NCI-H345 treated with DMSO at 0.1 percent for 48 hours (cell line): Measurements from ENCODE around the gene TTC29.

Source experiments
- DNase-seq: peaks from one replicate; lab custom pipeline; 2025; ENCODE audit not compliant: unreplicated experiment; lab: John Stamatoyannopoulos, UW

TTC29 gene

DNA sequence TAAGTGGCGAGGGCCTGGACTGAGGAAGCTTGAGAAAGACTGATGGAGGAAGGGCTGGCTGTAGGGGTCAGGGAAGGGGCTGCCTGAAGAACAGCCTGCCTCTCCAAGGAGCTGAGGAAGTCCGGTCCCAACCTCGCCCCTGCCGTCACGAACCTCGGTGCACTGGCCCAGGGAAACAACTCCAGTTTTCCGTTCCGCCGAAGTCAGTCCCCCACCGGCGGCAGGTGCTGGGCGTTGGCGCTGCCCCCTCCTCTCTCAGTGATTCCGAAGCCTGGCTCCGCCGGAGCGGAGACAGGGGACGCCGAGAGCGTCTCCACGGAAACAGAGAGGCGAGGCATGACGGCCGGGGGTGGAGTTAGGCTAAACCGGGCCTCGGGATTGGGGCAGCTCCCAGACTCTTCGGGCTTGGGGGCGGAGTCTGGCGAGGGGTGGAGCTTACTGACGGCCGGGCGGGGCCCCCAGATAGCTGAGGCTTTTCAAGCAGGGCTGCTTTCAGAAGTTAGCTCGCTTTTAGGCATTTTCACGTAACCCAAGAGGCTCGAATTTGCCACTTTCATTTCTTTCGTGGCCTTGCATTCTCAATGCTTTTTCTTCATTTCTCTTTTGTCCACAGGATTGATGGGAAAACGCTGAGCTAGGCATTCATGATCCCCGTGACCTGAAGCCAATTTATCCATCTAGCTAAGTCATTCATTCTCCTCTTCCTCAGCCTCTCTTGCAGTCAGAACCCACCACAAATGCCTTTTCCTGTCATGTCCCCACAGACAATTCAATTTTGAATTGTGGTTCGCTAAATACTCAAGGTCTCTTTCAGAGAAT lies at the start of gene TTC29:
Gene TTC29 (minus strand): TSS at position 309 of the 819 bp plus-strand sequence. CDS start 5,969 bp downstream, outside the sequence.
- DNase-seq = peak; percentile 27

DNA sequence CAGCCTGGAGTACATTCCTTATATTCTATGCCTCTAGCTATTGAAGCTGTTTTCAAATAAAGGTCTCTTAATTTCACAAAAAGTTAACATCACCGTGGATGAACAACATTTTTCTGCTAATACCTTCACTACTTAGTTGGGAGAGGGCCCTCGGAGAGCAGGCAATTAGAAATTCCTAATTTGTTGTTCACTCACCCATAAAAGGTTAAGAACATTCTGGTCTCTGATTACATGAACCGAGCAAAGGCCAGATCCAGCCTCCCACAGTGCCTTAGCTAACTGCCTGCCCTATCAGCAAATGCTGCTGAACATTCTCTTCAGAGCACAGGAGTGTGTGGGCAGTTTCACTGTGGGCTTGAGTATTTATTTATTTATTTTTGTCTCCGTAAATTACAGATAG lies 36.0 kb upstream of the TTC29 start:
- no peak for DNase-seq

DNA sequence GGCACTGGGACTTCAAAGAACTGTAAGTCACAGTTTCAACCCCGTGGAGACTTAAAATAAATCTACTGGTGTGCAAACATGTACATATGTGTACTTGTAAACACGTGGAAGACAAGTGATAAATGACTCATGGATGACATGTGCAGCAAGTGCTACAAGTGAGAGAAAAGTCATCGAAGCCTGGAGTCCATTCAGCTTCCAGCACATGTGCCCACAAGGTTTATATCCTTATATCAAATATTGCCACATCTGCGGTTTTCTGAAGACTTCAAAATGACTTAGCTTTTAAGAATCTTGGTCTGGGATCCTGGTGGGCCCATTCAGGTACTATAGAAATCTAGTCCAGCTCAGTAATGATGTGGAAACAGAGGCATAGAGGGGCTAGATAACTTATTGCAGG lies 33.0 kb upstream of the TTC29 start:
- DNase-seq = no peak

DNA sequence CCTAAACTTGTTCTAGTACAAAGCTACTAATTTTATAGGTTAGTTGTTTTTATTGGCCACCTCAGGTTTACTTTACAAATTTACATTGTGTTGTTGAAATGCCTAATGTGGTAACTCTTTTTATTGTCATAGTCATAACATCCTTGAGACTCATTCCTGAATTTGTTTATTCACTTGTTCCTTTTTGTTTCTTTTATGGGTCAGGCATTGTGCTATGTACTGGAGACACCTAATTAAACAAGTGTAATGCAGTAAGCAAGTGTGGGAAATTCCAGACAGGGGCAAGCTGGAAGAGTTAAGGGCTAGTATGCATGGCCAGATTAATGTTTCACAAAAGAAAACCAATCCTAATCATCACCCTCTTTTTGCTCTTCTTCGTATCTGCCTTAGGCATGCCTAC lies 30.5 kb upstream of the TTC29 start:
- no peak for DNase-seq

GRCh38 chr4:146975527-146975926 lies 29.9 kb upstream of the TTC29 start:
- no peak for DNase-seq

- no peak for DNase-seq
Measured at GRCh38 chr4:146975036-146975435, 29.4 kb upstream of the TTC29 start.

GRCh38 chr4:146972036-146972435 lies 26.4 kb upstream of the TTC29 start:
- no peak for DNase-seq

GRCh38 chr4:146969126-146969525 lies 23.5 kb upstream of the TTC29 start:
- DNase-seq = no peak

DNA sequence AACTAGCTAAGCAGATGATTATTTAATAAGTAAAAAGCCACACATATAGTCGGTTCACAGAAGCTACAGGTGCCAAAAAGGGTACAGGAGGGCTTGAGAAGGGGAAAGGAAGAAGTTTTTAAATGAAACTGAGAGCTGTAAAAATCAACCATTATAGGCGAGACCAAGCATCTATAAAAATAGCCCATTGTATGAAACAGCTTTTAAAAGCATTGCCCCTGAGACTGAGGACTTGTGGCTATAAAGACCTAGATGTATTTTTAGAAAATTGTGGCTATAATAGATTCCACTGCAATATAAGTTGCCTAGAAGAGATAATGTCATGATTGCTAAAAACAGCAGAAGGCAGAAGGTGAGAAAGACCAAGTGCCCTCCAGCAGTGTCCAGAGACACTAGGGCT lies 15.0 kb upstream of the TTC29 start:
- no peak for DNase-seq

GRCh38 chr4:146959692-146960091 lies 14.0 kb upstream of the TTC29 start:
- DNase-seq = peak; percentile 63

DNA sequence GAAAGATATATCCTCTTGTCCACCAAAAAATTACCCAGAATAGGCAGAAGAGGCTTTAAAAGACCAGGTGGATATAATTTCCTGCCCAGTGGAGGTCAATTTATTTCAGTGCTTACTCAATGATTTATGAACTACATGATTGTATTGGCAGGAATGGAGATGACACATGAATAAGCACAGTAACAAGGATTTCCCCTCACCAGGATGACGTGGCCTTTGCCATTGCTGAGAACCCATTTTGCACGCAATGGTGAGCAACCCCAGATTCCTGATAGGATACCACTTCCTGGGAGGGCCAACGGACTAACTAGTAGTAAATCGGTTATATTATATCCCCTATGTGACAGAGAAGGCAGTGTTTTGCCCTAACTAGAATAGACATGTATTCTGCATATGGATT lies 11.6 kb upstream of the TTC29 start:
- no peak for DNase-seq

- DNase-seq = no peak
Measured at GRCh38 chr4:146952896-146953295, 7.2 kb upstream of the TTC29 start.

DNA sequence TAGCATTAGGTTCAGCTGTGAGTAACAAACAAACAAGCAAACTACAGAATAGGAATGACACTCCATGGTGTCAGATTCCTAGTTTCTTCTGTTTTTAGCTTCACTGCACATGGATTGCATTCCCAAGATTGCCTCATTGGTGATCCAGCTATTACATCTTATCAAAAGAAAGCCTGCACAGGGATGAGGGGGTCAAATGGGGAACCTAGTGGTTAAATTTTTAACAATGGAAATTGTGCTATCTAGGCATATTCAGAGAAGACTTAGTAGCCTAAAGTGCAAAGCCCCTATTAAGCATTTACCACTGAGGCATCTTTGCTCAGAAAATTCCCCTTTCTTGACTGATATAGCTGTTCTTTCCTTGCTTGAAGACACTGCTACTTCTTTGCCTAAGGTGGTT lies 3.9 kb upstream of the TTC29 start:
- DNase-seq = no peak

- DNase-seq = no peak
Measured at GRCh38 chr4:146943691-146944375, 1.8 kb downstream of the TTC29 start.

GRCh38 chr4:146932116-146932515 lies 13.5 kb downstream of the TTC29 start:
- DNase-seq = no peak

DNA sequence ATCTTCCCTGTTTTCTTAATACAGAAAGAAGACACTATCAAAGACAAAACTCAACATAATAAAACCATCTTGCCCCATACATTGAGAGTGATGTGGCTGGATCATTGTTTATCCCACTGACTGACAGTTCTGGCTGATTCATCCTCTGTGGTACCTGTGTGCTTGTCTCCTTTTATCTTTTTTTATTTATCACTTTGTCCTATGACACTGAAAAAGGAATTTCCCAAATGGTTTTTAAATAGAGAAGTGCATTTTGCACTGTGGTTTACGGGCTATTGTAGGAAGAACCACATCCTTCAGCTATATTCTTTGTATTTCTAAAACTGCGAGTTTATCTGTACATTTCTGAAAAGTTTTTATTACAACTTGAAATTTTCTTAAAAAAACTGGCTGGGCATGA lies 15.0 kb downstream of the TTC29 start:
- DNase-seq = no peak

DNA sequence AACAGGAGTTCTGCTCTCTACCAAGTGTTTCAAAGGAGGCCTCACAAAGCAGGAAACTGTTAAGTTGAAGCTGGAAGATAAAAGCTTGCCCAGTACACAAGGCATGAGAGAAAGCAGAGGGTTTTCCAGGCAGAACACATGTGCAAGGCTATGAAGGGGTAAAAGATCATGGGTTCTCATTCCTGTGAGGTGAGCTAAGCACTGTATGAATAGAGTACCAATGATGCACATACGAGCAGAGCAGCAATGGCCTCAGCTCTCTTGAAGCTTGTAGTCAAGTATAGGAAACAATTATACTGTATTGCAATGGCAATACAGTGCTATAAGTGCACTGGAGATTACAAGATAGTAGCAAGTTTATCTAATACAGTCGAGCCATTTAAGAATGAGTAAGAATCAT lies 18.0 kb downstream of the TTC29 start:
- DNase-seq = no peak

DNA sequence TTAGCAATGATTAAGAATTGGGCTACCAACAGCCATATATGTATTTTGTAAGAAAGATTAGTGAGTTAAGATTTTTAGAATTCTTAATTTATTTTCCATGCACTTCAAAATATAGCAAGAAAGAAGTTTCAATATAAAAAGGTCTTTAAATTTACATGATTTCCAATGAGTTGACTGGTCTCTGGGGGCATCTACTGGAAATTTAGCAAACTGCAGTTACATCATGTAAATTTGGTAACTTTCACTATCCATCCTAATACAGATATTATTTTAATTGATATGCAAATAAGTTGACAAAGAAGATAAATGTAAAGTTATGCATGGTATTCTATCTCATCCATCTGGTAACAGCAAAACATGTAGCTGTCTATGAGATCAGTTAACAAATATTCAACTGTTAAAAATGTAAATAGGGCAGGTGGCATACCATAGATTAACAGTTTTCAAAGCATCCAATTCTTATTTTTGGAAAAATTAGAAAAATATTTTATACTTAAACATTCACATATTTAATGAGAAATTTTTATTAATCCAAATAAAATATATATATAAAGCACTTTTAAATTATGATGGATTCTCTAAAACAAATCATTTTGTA lies 29.1 kb downstream of the TTC29 start:
- peak; percentile 6 for DNase-seq

- DNase-seq = no peak
Measured at GRCh38 chr4:146915132-146915531, 30.5 kb downstream of the TTC29 start.

- DNase-seq = no peak
Measured at GRCh38 chr4:146900295-146900694, 45.4 kb downstream of the TTC29 start.

- DNase-seq = no peak
Measured at GRCh38 chr4:146890301-146890700, 55.4 kb downstream of the TTC29 start.

DNA sequence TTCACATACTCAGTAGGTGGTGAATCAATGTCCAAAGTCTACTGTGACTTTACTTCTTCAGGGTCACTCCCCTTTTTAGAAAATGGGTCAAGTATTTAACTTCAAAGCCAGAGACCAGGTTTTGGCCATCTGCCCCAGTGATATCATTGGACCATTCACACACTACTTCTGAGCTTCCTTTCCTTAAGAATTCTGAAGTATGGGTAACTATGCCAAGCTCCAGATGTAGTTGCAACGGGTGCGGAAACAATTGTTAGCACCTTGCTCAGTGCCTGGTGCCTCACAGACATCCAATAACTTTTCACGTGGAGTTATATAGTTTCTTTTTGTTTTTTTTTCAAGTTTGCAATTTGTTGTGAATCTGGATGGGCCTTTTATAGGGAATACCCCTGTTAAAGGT lies 62.6 kb downstream of the TTC29 start:
- DNase-seq = no peak
